A549 (cell line): Measurements from ENCODE around the gene C1QTNF3. TPM values are rescaled to one million over a fixed set of nuclear protein-coding genes. Genes with fewer than 3 reads are reported as not detected.

Source experiments
- ATAC-seq, 2 experiments: fragments of 200-7000 bp in 1 of 2; fragments of >200 bp in 1 of 2; cut with Nextera tagmentation in 1 of 2; cut with Tn5 transposase in 1 of 2; 3 replicates each; pipeline versions ENCODE4 v1.8.0 to v1.9.1; 2018 to 2020; ENCODE audit warnings: mild to moderate bottlenecking in 1 of 2, moderate library complexity in 1 of 2
- CTCF ChIA-PET: fragments of 300-600 bp; sonication (Branson Sonifier 250); formaldehyde crosslinking; extraction: SDS; loops from one replicate; lab custom pipeline; 2021; ENCODE audit warnings: antibody characterized with exemption, inconsistent platforms; lab: Yijun Ruan, JAX
- POLR2A ChIA-PET: fragments of 350-600 bp; formaldehyde crosslinking; extraction: SDS; loops from one replicate; lab custom pipeline; 2021; ENCODE audit warnings: antibody characterized with exemption, inconsistent platforms; lab: Yijun Ruan, JAX
- DNase-seq, 2 experiments: peaks; one replicate each; pipeline versions ENCODE4 v3.0.0 to v3.0.0-alpha.2; 2011 to 2016; ENCODE audit warnings: low read depth in 1 of 2, low spot score in 1 of 2
- FAIRE-seq: peaks from 2 replicates; lab custom pipeline; 2011; peaks lifted over from hg19 to GRCh38; lab: Jason Lieb, UNC
- H3K27ac ChIP-seq, 2 experiments: fragments of >200 bp; sonication (Bioruptor Twin); formaldehyde crosslinking; 3 replicates each; pipeline ENCODE4 v1.5.1; 2016 to 2017
- H3K4me1 ChIP-seq: fragments of >200 bp; sonication (Bioruptor Twin); formaldehyde crosslinking; 3 replicates; pipeline ENCODE4 v1.6.1; 2016
- H3K4me2 ChIP-seq: fragments of >200 bp; sonication (Bioruptor Twin); formaldehyde crosslinking; 3 replicates; pipeline ENCODE4 v1.6.1; 2016
- H3K4me3 ChIP-seq: fragments of >200 bp; sonication (Bioruptor Twin); formaldehyde crosslinking; 3 replicates; pipeline ENCODE4 v1.5.1; 2016
- H3K9me3 ChIP-seq: fragments of >200 bp; sonication (Bioruptor Twin); formaldehyde crosslinking; 3 replicates; pipeline ENCODE4 v1.6.1; 2016
- CHD2 ChIP-seq: fragments of 150-350 bp; IDR thresholded peaks from 2 replicates; pipeline ENCODE4 v1.6.1; 2014; ENCODE audit warnings: low read length; ENCODE audit not compliant: partially characterized antibody
- EHF ChIP-seq: fragments of 250-450 bp; sonication (Bioruptor Pico); IDR thresholded peaks from 2 replicates; pipeline ENCODE4 v1.5.0; 2020; ENCODE audit warnings: mild to moderate bottlenecking
- EHMT2 ChIP-seq: fragments of 200-600 bp; sonication (generic); IDR thresholded peaks from 2 replicates; pipeline ENCODE4 v1.6.1; 2016; ENCODE audit warnings: antibody characterized with exemption, low read depth, mild to moderate bottlenecking, moderate library complexity
- FOSL2 ChIP-seq, 2 experiments: fragments of 450-650 bp in 1 of 2; fragments of >200 bp in 1 of 2; sonication (Bioruptor Twin) in 1 of 2; formaldehyde crosslinking; IDR thresholded peaks; 2 replicates each; pipeline versions ENCODE4 v1.5.0 to v1.6.1; 2016 to 2020; ENCODE audit warnings: mild to moderate bottlenecking in 1 of 2, moderate library complexity in 1 of 2
- GATA3 ChIP-seq: IDR thresholded peaks from 2 replicates; pipeline ENCODE4 v1.6.1; 2012; ENCODE audit warnings: borderline replicate concordance
- HEYL ChIP-seq: fragments of 250-450 bp; sonication (Bioruptor Pico); IDR thresholded peaks from 2 replicates; pipeline ENCODE4 v1.8.0; 2021; ENCODE audit warnings: mild to moderate bottlenecking, moderate library complexity
- HOXA7 ChIP-seq: fragments of 250-450 bp; sonication (Bioruptor Pico); IDR thresholded peaks from 2 replicates; pipeline ENCODE4 v1.5.0; 2020; ENCODE audit warnings: mild to moderate bottlenecking, moderate library complexity
- HOXB13 ChIP-seq: fragments of 250-450 bp; sonication (Bioruptor Pico); IDR thresholded peaks from 2 replicates; pipeline ENCODE4 v1.5.0; 2020; ENCODE audit warnings: low read depth, mild to moderate bottlenecking, moderate library complexity
- HOXB5 ChIP-seq: fragments of 250-450 bp; sonication (Bioruptor Pico); IDR thresholded peaks from 2 replicates; pipeline ENCODE4 v1.5.0; 2020; ENCODE audit warnings: mild to moderate bottlenecking, moderate library complexity
- JUN ChIP-seq, 2 experiments: fragments of >200 bp; sonication (Bioruptor Twin); formaldehyde crosslinking; IDR thresholded peaks; 2 replicates in 1 of 2; 3 replicates in 1 of 2; pipeline ENCODE4 v1.6.1; 2016 to 2017
- JUNB ChIP-seq: fragments of >200 bp; sonication (Bioruptor Twin); formaldehyde crosslinking; IDR thresholded peaks from 2 replicates; pipeline ENCODE4 v1.6.1; 2016
- KDM1A ChIP-seq: fragments of 200-600 bp; sonication (generic); IDR thresholded peaks from 2 replicates; pipeline ENCODE4 v1.6.1; 2016; ENCODE audit warnings: low read depth, mild to moderate bottlenecking
- MYC ChIP-seq: IDR thresholded peaks from 2 replicates; pipeline ENCODE4 v1.6.1; 2012; ENCODE audit warnings: mild to moderate bottlenecking, inconsistent platforms, low read length, improper control_type of control experiment, borderline replicate concordance
- NFE2L2 ChIP-seq: fragments of 150-350 bp; conservative IDR thresholded peaks from 2 replicates; pipeline ENCODE4 v1.6.1; 2014; ENCODE audit warnings: low read length
- NR3C1 ChIP-seq: fragments of >200 bp; sonication (Bioruptor Twin); formaldehyde crosslinking; IDR thresholded peaks from 3 replicates; pipeline ENCODE4 v1.6.1; 2017
- PHF8 ChIP-seq: fragments of 200-600 bp; sonication (generic); IDR thresholded peaks from 2 replicates; pipeline ENCODE4 v1.6.1; 2016; ENCODE audit warnings: low read depth, mild to moderate bottlenecking, antibody characterized with exemption, moderate library complexity, borderline replicate concordance
- POLR2AphosphoS2 ChIP-seq: conservative IDR thresholded peaks from 2 replicates; pipeline ENCODE4 v1.6.1; 2012; ENCODE audit warnings: low read length, improper control_type of control experiment, inconsistent platforms
- RARB ChIP-seq: fragments of 250-450 bp; sonication (Bioruptor Pico); IDR thresholded peaks from 2 replicates; pipeline ENCODE4 v1.8.0; 2021; ENCODE audit warnings: mild to moderate bottlenecking, moderate library complexity
- RNF2 ChIP-seq: fragments of 200-600 bp; sonication (generic); IDR thresholded peaks from 2 replicates; pipeline ENCODE4 v1.6.1; 2016; ENCODE audit warnings: low read depth, mild to moderate bottlenecking, antibody characterized with exemption, moderate library complexity, borderline replicate concordance
- SMC3 ChIP-seq: fragments of >200 bp; sonication (Bioruptor Twin); formaldehyde crosslinking; IDR thresholded peaks from 3 replicates; pipeline ENCODE4 v1.6.1; 2018; ENCODE audit warnings: inconsistent platforms
- TFCP2L1 ChIP-seq: fragments of 250-450 bp; sonication (Bioruptor Pico); IDR thresholded peaks from 2 replicates; pipeline ENCODE4 v1.5.0; 2021; ENCODE audit warnings: mild to moderate bottlenecking
- TP53 ChIP-seq: fragments of 250-450 bp; sonication (Bioruptor Pico); IDR thresholded peaks from 2 replicates; pipeline ENCODE4 v1.5.0; 2021; ENCODE audit warnings: mild to moderate bottlenecking, moderate library complexity
- ZC3H11A ChIP-seq: fragments of 450-650 bp; IDR thresholded peaks from 2 replicates; pipeline ENCODE4 v1.6.1; 2014; ENCODE audit warnings: antibody characterized with exemption, mild to moderate bottlenecking
- ZFP36 ChIP-seq: fragments of 450-650 bp; IDR thresholded peaks from 2 replicates; pipeline ENCODE4 v1.6.1; 2014; ENCODE audit warnings: borderline replicate concordance; ENCODE audit not compliant: partially characterized antibody
- ZSCAN20 ChIP-seq: fragments of 250-450 bp; sonication (Bioruptor Pico); IDR thresholded peaks from 2 replicates; pipeline ENCODE4 v1.8.0; 2022; ENCODE audit warnings: mild to moderate bottlenecking, moderate library complexity
- WGBS: methylation state at CpG from one replicate; pipeline ENCODE4 v1.1.6; 2017; ENCODE audit errors: missing lambda C conversion rate; 5-methylcytosine and 5-hydroxymethylcytosine counted together
- polyA plus RNA-seq, 4 experiments: library from polyadenylated mRNA; depleted of rRNA in 3 of 4; stranded (reverse); fragments of >200 nt; fragmentation: RNase III in 1 of 4; extraction: RNeasy Plus Mini Kit Qiagen cat#74134 plus additional on column Dnase treatment in 1 of 4; gene quantifications; 2 replicates in 3 of 4; 3 replicates in 1 of 4; pipeline ENCODE4 v1.2.3, GENCODE V29; 2011 to 2017
- TF ChIP-seq, protein P1 (sequence below): fragments of >200 bp; sonication (Bioruptor Twin); formaldehyde crosslinking; IDR thresholded peaks from 3 replicates; pipeline ENCODE4 v1.5.1; 2016
- TF ChIP-seq, protein P2 (sequence below): IDR thresholded peaks from 2 replicates; pipeline ENCODE4 v1.6.1; 2012
- TF ChIP-seq, protein P3 (sequence below): fragments of 150-350 bp; IDR thresholded peaks from 2 replicates; pipeline ENCODE4 v1.6.1; 2014; ENCODE audit warnings: low read depth, mild to moderate bottlenecking, low read length
- TF ChIP-seq, protein P4 (sequence below): fragments of 200-600 bp; sonication (generic); IDR thresholded peaks from 2 replicates; pipeline ENCODE4 v1.6.1; 2016; ENCODE audit warnings: antibody characterized with exemption, mild to moderate bottlenecking, moderate library complexity
- TF ChIP-seq, protein P5 (sequence below): fragments of >200 bp; sonication (Bioruptor Twin); formaldehyde crosslinking; IDR thresholded peaks from 2 replicates; pipeline ENCODE4 v1.6.1; 2016

The C1QTNF3 gene
- polyA plus RNA-seq, 2 of the 4 experiments (the other 2 are of a cell fraction) = 0.26 to 1.4 TPM

DNA sequence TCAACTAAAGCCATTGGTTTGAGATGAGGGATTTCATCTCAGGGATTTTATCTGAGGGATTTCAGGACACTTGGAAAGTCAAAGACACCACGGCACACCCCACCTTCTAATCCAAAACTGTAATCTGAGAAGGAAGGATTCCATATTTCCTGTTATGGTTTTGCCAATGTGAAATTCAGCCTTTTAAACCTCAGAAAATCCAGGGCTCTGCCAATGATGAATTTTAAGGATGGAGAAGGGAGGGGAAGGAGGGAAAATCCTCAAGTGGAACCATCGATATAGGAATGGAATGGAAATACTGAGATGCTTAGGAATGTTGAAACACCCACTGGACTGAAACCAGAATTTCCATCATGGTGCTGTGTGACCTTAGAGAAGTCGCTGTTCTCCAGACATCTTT is 5.3 kb downstream of the C1QTNF3 start:
- 40% methylated on average over 3 of the region's 3 CpGs for WGBS
- CTCF ChIA-PET = no interaction called here
- no peak overlapping the region for H3K4me2 ChIP-seq
- H3K4me3 ChIP-seq = no peak overlapping the region
- no peak for TF ChIP-seq CHD2
- TF ChIP-seq, protein P1, sequence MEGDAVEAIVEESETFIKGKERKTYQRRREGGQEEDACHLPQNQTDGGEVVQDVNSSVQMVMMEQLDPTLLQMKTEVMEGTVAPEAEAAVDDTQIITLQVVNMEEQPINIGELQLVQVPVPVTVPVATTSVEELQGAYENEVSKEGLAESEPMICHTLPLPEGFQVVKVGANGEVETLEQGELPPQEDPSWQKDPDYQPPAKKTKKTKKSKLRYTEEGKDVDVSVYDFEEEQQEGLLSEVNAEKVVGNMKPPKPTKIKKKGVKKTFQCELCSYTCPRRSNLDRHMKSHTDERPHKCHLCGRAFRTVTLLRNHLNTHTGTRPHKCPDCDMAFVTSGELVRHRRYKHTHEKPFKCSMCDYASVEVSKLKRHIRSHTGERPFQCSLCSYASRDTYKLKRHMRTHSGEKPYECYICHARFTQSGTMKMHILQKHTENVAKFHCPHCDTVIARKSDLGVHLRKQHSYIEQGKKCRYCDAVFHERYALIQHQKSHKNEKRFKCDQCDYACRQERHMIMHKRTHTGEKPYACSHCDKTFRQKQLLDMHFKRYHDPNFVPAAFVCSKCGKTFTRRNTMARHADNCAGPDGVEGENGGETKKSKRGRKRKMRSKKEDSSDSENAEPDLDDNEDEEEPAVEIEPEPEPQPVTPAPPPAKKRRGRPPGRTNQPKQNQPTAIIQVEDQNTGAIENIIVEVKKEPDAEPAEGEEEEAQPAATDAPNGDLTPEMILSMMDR = no peak
- TF ChIP-seq ZSCAN20 = no peak
- TF ChIP-seq KDM1A = no peak
- no peak for TF ChIP-seq FOSL2 (IDR thresholded peaks at IDR 0.05)
- no peak for TF ChIP-seq FOSL2 (CRISPR knock-in tag; IDR thresholded peaks at IDR 0.05)
- no peak for TF ChIP-seq HOXB13 (CRISPR knock-in tag)
- no peak for TF ChIP-seq PHF8
- no peak for TF ChIP-seq ZFP36
- no peak for TF ChIP-seq TP53
- TF ChIP-seq, protein P2, sequence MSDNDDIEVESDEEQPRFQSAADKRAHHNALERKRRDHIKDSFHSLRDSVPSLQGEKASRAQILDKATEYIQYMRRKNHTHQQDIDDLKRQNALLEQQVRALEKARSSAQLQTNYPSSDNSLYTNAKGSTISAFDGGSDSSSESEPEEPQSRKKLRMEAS = no peak
- no peak for TF ChIP-seq POLR2AphosphoS2
- no peak for TF ChIP-seq MYC
- no peak for TF ChIP-seq NFE2L2
- no peak for TF ChIP-seq NR3C1
- TF ChIP-seq TFCP2L1 (CRISPR knock-in tag) = no peak
- TF ChIP-seq, protein P3, sequence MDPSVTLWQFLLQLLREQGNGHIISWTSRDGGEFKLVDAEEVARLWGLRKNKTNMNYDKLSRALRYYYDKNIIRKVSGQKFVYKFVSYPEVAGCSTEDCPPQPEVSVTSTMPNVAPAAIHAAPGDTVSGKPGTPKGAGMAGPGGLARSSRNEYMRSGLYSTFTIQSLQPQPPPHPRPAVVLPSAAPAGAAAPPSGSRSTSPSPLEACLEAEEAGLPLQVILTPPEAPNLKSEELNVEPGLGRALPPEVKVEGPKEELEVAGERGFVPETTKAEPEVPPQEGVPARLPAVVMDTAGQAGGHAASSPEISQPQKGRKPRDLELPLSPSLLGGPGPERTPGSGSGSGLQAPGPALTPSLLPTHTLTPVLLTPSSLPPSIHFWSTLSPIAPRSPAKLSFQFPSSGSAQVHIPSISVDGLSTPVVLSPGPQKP = no peak
- TF ChIP-seq GATA3 = no peak
- no peak for TF ChIP-seq HOXB5 (CRISPR knock-in tag)
- no peak for TF ChIP-seq HEYL (CRISPR knock-in tag)
- H3K4me1 ChIP-seq = 0 out of 3 replicates have a peak, but pooled peaks cover 3% of the 10 kb centered on the region
- ATAC-seq (no peak), FAIRE-seq (no peak), DNase-seq (no peak)
- no peaks in the 10 kb centered on the region for H3K9me3 ChIP-seq
- POLR2A ChIA-PET = no interaction called here
- no peak overlapping the region for H3K27ac ChIP-seq

DNA sequence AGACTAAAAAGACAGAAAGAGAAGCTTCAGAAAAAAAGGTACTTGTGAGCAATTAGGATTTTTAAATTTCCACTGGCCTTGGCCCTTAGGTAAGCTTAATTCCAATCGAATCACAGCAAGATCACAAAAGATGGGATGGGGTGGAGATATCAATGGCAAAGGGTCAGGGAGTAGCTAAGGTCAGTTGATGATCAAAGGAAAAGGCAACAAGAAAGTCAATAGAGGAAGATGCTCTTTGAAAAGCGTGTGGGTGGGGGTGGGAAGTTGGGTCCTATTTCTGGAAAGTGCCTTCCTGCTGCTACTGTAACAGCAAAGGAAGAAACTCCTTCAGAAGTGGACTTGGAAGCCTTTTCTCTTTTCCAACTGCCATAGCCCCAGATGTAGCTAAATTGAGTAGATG is 7.3 kb downstream of the C1QTNF3 start:
- FAIRE-seq = no peak
- Histone ChIP-seq H3K4me1 (0 out of 3 replicates have a peak, but pooled peaks cover 3% of the 10 kb centered on the region), H3K4me2 (no peak overlapping the region), H3K27ac (no peak overlapping the region), H3K9me3 (no peaks in the 10 kb centered on the region), H3K4me3 (no peak overlapping the region)
- no peak for DNase-seq
- 63% methylated on average over 2 of the region's 2 CpGs for WGBS
- ATAC-seq = no peak
- POLR2A ChIA-PET = no interaction called here
- CTCF ChIA-PET = no interaction called here
- TF ChIP-seq, protein P2 = no peak
- TF ChIP-seq RNF2 = no peak
- TF ChIP-seq RARB = no peak
- TF ChIP-seq, protein P4, sequence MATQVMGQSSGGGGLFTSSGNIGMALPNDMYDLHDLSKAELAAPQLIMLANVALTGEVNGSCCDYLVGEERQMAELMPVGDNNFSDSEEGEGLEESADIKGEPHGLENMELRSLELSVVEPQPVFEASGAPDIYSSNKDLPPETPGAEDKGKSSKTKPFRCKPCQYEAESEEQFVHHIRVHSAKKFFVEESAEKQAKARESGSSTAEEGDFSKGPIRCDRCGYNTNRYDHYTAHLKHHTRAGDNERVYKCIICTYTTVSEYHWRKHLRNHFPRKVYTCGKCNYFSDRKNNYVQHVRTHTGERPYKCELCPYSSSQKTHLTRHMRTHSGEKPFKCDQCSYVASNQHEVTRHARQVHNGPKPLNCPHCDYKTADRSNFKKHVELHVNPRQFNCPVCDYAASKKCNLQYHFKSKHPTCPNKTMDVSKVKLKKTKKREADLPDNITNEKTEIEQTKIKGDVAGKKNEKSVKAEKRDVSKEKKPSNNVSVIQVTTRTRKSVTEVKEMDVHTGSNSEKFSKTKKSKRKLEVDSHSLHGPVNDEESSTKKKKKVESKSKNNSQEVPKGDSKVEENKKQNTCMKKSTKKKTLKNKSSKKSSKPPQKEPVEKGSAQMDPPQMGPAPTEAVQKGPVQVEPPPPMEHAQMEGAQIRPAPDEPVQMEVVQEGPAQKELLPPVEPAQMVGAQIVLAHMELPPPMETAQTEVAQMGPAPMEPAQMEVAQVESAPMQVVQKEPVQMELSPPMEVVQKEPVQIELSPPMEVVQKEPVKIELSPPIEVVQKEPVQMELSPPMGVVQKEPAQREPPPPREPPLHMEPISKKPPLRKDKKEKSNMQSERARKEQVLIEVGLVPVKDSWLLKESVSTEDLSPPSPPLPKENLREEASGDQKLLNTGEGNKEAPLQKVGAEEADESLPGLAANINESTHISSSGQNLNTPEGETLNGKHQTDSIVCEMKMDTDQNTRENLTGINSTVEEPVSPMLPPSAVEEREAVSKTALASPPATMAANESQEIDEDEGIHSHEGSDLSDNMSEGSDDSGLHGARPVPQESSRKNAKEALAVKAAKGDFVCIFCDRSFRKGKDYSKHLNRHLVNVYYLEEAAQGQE = no peak
- TF ChIP-seq JUN (IDR thresholded peaks at IDR 0.05) = no peak
- no peak for TF ChIP-seq KDM1A
- TF ChIP-seq SMC3 = no peak
- TF ChIP-seq, protein P5, sequence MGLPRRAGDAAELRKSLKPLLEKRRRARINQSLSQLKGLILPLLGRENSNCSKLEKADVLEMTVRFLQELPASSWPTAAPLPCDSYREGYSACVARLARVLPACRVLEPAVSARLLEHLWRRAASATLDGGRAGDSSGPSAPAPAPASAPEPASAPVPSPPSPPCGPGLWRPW = no peak
- TF ChIP-seq POLR2AphosphoS2 = no peak
- TF ChIP-seq JUNB = no peak
- no peak for TF ChIP-seq EHMT2
- TF ChIP-seq HOXA7 = no peak
- TF ChIP-seq HOXB5 (CRISPR knock-in tag) = no peak
- TF ChIP-seq EHF (CRISPR knock-in tag) = no peak
- no peak for TF ChIP-seq GATA3
- no peak for TF ChIP-seq ZC3H11A
